Peyer's patch (tissue), 4 donors: Measurements from ENCODE around the gene ZNF304. TPM values are rescaled to one million over a fixed set of nuclear protein-coding genes. Genes with fewer than 3 reads are reported as not detected.

Experiments
- DNase-seq, 3 donors: peaks; one replicate each; pipeline ENCODE4 v3.0.0-alpha.2; 2017 to 2019
- H3K27ac ChIP-seq, 4 donors: fragments of 200-600 bp; sonication (generic); one replicate each; pipeline ENCODE4 v1.5.1; 2016 to 2019
- H3K27me3 ChIP-seq, 2 donors: fragments of 200-600 bp; sonication (generic); one replicate each; pipeline ENCODE4 v1.5.1; 2019
- H3K36me3 ChIP-seq, 3 donors: fragments of 200-600 bp; sonication (generic); one replicate each; pipeline ENCODE4 v1.5.1; 2016 to 2019
- H3K4me1 ChIP-seq, 4 donors: fragments of 200-600 bp; sonication (generic); one replicate each; pipeline ENCODE4 v1.5.1; 2016 to 2019
- H3K4me3 ChIP-seq, 4 donors: fragments of 200-600 bp; sonication (generic); 1 replicate in 3 of 4; 2 replicates in 1 of 4; pipeline ENCODE4 v1.5.1; 2016 to 2019; ENCODE audit warnings: mild to moderate bottlenecking in 1 of 4
- H3K9me3 ChIP-seq, 4 donors: fragments of 200-600 bp; sonication (generic); one replicate each; pipeline ENCODE4 v1.5.1; 2016 to 2019; ENCODE audit warnings: mild to moderate bottlenecking in 1 of 4
- CTCF ChIP-seq, 6 experiments: fragments of 450-650 bp in 4 of 6; fragments of 200-600 bp in 2 of 6; sonication (generic) in 1 of 6; IDR thresholded peaks; one replicate each; pipeline ENCODE4 v1.5.1; 2017 to 2019; ENCODE audit warnings: antibody characterized with exemption in 6 of 6, mild to moderate bottlenecking in 3 of 6, moderate library complexity in 1 of 6
- POLR2A ChIP-seq, 2 donors: fragments of 450-650 bp; IDR thresholded peaks; one replicate each; pipeline ENCODE4 v1.5.1; 2017; ENCODE audit warnings: antibody characterized with exemption in 2 of 2, mild to moderate bottlenecking in 2 of 2, moderate library complexity in 2 of 2
- total RNA-seq, 4 donors: library from RNA; depleted of rRNA; stranded (reverse); fragments of >200 nt; gene quantifications; one replicate each; pipeline ENCODE4 v1.1.0, GENCODE V29; 2016

ZNF304 gene
- total RNA-seq, 4 donors from 2014 or later, result 2.1 to 10.7 (median 3.7) TPM

- TF ChIP-seq CTCF (IDR thresholded peaks at IDR 0.05), result no peak
- no peak for TF ChIP-seq POLR2A (IDR thresholded peaks at IDR 0.05)
- Histone ChIP-seq H3K36me3 (peaks cover 0 to 8% (median 0%) of the 10 kb centered on the region in 3 donors), H3K27ac (no peak overlapping the region), H3K4me1 (no peaks in the 10 kb centered on the region), H3K27me3 (no peaks in the 10 kb centered on the region), H3K4me3 (no peak overlapping the region), H3K9me3 (peaks cover 0 to 24% (median 4%) of the 10 kb centered on the region in 4 donors)
- no peak for DNase-seq
These were observed 52.9 kb downstream of the ZNF304 start for GRCh38 chr19:57403737-57404563.

DNA sequence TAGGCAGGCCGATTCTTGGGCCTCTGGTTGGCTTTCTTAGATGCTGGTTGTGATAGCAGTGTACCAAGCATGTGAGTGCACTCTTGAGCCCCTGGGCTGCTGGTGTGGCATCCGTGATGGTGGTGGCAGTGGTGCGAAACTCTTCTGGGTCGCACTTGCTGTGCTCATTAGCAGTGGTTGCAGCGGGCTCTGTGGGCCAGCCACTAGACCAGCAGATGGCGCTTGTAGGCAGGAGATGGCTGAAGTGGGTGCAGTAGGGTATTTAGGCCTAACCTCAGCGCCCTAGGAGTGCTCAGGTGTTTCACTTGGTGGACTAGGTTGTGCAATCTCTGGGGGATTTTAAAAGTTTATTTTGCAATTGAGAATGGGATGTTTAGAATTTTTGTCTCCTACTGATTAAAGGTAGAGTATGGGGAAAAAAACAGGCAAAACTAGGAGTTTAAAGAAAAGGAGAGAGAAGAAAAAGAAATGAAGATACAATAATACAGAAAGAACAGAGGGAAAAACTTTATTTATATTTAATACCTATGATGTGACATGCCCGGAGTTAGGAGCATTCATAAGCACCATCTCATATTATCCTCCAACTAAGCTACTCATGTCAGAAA lies 55.5 kb downstream of the ZNF304 start:
- Histone ChIP-seq H3K4me1 (peaks cover 0 to 3% (median under 1%) of the 10 kb centered on the region in 4 donors), H3K27ac (no peak overlapping the region), H3K9me3 (peaks cover 0 to 12% (median 4%) of the 10 kb centered on the region in 4 donors), H3K4me3 (no peak overlapping the region), H3K36me3 (no peaks in the 10 kb centered on the region), H3K27me3 (no peaks in the 10 kb centered on the region)
- peak; percentile 60 to 78 (median 70) for DNase-seq
- TF ChIP-seq CTCF (IDR thresholded peaks at IDR 0.05) (peak in 5 of 6 experiments; percentile 35 to 59 (median 37)), POLR2A (IDR thresholded peaks at IDR 0.05) (no peak)

Other genes with a start within 250 kb of the ZNF304 start
- gene USP29, start 231.3 kb upstream of the ZNF304 start, total RNA-seq, result not detected
- not detected for gene ZIM3, start 206.1 kb upstream of the ZNF304 start, total RNA-seq
- gene DUXA, start 183.8 kb upstream of the ZNF304 start, total RNA-seq, result not detected
- 10 to 100 TPM; 18.7 to 57.7 (median 23.3) TPM for gene ZNF264, start 159.8 kb upstream of the ZNF304 start, total RNA-seq
- gene AURKC, start 120.2 kb upstream of the ZNF304 start, total RNA-seq, result 1 to 10 TPM in 1 of 4 donors, not detected in 3; 5.1 TPM
- gene ZNF805, start 110.6 kb upstream of the ZNF304 start, total RNA-seq, result 10 to 100 TPM in 2 of 4 donors, 1 to 10 TPM in 2; 7.4 to 17.0 (median 10.1) TPM
- gene ZNF460, start 70.8 kb upstream of the ZNF304 start, total RNA-seq, result 10 to 100 TPM; 33.6 to 86.6 (median 54.2) TPM
- 1 to 10 TPM; 1.8 to 7.4 (median 5.2) TPM for gene ZNF543, start 30.8 kb upstream of the ZNF304 start, total RNA-seq
- gene TRAPPC2B, start 12.3 kb downstream of the ZNF304 start, total RNA-seq, result 10 to 100 TPM in 2 of 4 donors, 1 to 10 TPM in 2; 3.0 to 67.7 (median 9.9) TPM
- 1 to 10 TPM in 3 of 4 donors, under 1 TPM in 1; 0.53 to 6.6 (median 3.6) TPM for gene ZNF547, start 12.3 kb downstream of the ZNF304 start, total RNA-seq
- 10 to 100 TPM; 10.7 to 47.9 (median 20.7) TPM for gene ZNF548, start 38.6 kb downstream of the ZNF304 start, total RNA-seq
- gene ZNF17, start 59.9 kb downstream of the ZNF304 start, total RNA-seq, result 10 to 100 TPM in 3 of 4 donors, 1 to 10 TPM in 1; 7.9 to 21.5 (median 14.6) TPM
- 10 to 100 TPM in 2 of 4 donors, 1 to 10 TPM in 2; 5.7 to 12.8 (median 10.6) TPM for gene ZNF749, start 84.1 kb downstream of the ZNF304 start, total RNA-seq
- gene VN1R1, start 105.9 kb downstream of the ZNF304 start, total RNA-seq, result 1 to 10 TPM in 1 of 4 donors, not detected in 3; 1.1 TPM
- 10 to 100 TPM in 2 of 4 donors, 1 to 10 TPM in 2; 4.0 to 32.2 (median 12.0) TPM for gene ZNF772, start 126.3 kb downstream of the ZNF304 start, total RNA-seq
- 10 to 100 TPM in 1 of 4 donors, 1 to 10 TPM in 2, under 1 TPM in 1; 0.83 to 16.7 (median 5.4) TPM for gene ZNF419, start 136.5 kb downstream of the ZNF304 start, total RNA-seq
- gene ZNF773, start 148.7 kb downstream of the ZNF304 start, total RNA-seq, result 10 to 100 TPM in 1 of 4 donors, 1 to 10 TPM in 3; 6.3 to 10.7 (median 9.7) TPM
- 1 to 10 TPM; 4.0 to 7.4 (median 4.7) TPM for gene ZNF549, start 176.1 kb downstream of the ZNF304 start, total RNA-seq
- 10 to 100 TPM in 2 of 4 donors, 1 to 10 TPM in 2; 5.4 to 17.4 (median 12.3) TPM for gene ZNF550, start 208.6 kb downstream of the ZNF304 start, total RNA-seq
- gene ZNF416, start 227.6 kb downstream of the ZNF304 start, total RNA-seq, result 1 to 10 TPM; 1.9 to 5.8 (median 2.9) TPM
- gene ZIK1, start 232.9 kb downstream of the ZNF304 start, total RNA-seq, result 1 to 10 TPM in 3 of 4 donors, under 1 TPM in 1; 0.54 to 6.6 (median 1.9) TPM
- 1 to 10 TPM in 3 of 4 donors, under 1 TPM in 1; 0.76 to 4.1 (median 1.8) TPM for gene ZNF530, start 248.6 kb downstream of the ZNF304 start, total RNA-seq